Keratinocyte (primary cell): Measurements from ENCODE around the gene CARD9. TPM values are rescaled to one million over a fixed set of nuclear protein-coding genes. Genes with fewer than 3 reads are reported as not detected.

Experiments used
- DNase-seq: peaks from one replicate; pipeline ENCODE4 v3.0.0-alpha.2; 2011; ENCODE audit warnings: low read depth, missing footprints, low spot score
- FAIRE-seq: peaks from 2 replicates; lab custom pipeline; 2011; peaks lifted over from hg19 to GRCh38; lab: Jason Lieb, UNC
- H2AFZ ChIP-seq: 2 replicates; pipeline ENCODE4 v1.6.0; 2012; ENCODE audit warnings: low read length, control low read depth, inconsistent platforms; ENCODE audit not compliant: control insufficient read depth
- H3K27ac ChIP-seq: 2 replicates; pipeline ENCODE4 v1.5.1; 2011; ENCODE audit warnings: low read length; ENCODE audit not compliant: control insufficient read depth, insufficient read depth
- H3K27me3 ChIP-seq: 3 replicates; pipeline ENCODE4 v1.6.0; 2011; ENCODE audit warnings: low read length; ENCODE audit not compliant: control insufficient read depth, insufficient read depth; ENCODE audit errors: extremely low read depth
- H3K36me3 ChIP-seq, 2 experiments: 2 replicates in 1 of 2; 3 replicates in 1 of 2; pipeline ENCODE4 v1.5.1; 2011; ENCODE audit warnings: low read length in 2 of 2, mild to moderate bottlenecking in 1 of 2; ENCODE audit not compliant: control insufficient read depth in 2 of 2, insufficient read depth in 2 of 2; ENCODE audit errors: extremely low read depth in 1 of 2
- H3K4me1 ChIP-seq: 3 replicates; pipeline ENCODE4 v1.5.1; 2011; ENCODE audit warnings: low read length; ENCODE audit not compliant: control insufficient read depth, insufficient read depth; ENCODE audit errors: extremely low read depth
- H3K4me2 ChIP-seq: 3 replicates; pipeline ENCODE4 v1.6.0; 2011; ENCODE audit warnings: low read depth, low read length; ENCODE audit not compliant: control insufficient read depth, insufficient read depth; ENCODE audit errors: extremely low read depth
- H3K4me3 ChIP-seq, 3 experiments: fragments of 200-600 bp in 1 of 3; sonication (generic) in 1 of 3; 2 replicates in 2 of 3; 3 replicates in 1 of 3; pipeline ENCODE4 v1.5.1; 2011 to 2016; ENCODE audit warnings: low read length in 3 of 3, mild to moderate bottlenecking in 3 of 3, control low read depth in 2 of 3, inconsistent platforms in 1 of 3, low read depth in 1 of 3, mixed read lengths in 1 of 3, mixed run types in 1 of 3, moderate library complexity in 1 of 3; ENCODE audit not compliant: control insufficient read depth in 2 of 3, insufficient read depth in 2 of 3; ENCODE audit errors: extremely low read depth in 1 of 3
- H3K79me2 ChIP-seq: 2 replicates; pipeline ENCODE4 v1.6.0; 2012; ENCODE audit warnings: low read length; ENCODE audit not compliant: control insufficient read depth, insufficient read depth
- H3K9ac ChIP-seq: 3 replicates; pipeline ENCODE4 v1.6.0; 2011; ENCODE audit warnings: low read length; ENCODE audit not compliant: control insufficient read depth, insufficient read depth; ENCODE audit errors: extremely low read depth
- H3K9me1 ChIP-seq: 3 replicates; pipeline ENCODE4 v1.6.0; 2011; ENCODE audit warnings: low read length; ENCODE audit not compliant: control insufficient read depth, insufficient read depth; ENCODE audit errors: extremely low read depth
- H3K9me3 ChIP-seq: 2 replicates; pipeline ENCODE4 v1.5.1; 2012; ENCODE audit warnings: low read depth, low read length; ENCODE audit not compliant: control insufficient read depth
- H4K20me1 ChIP-seq: 3 replicates; pipeline ENCODE4 v1.6.0; 2011; ENCODE audit warnings: low read length; ENCODE audit not compliant: control insufficient read depth, insufficient read depth; ENCODE audit errors: extremely low read depth
- CTCF ChIP-seq, 3 experiments: IDR thresholded peaks in 1 of 3; conservative IDR thresholded peaks in 1 of 3; optimal IDR thresholded peaks in 1 of 3; 2 replicates in 2 of 3; 3 replicates in 1 of 3; pipeline versions ENCODE3 to v1.5.1; 2011; ENCODE audit warnings: low read length in 3 of 3, mild to moderate bottlenecking in 3 of 3, moderate library complexity in 2 of 3, control low read depth in 1 of 3, inconsistent platforms in 1 of 3; ENCODE audit not compliant: insufficient read depth in 2 of 3; ENCODE audit errors: extremely low read depth in 1 of 3
- EZH2 ChIP-seq: IDR thresholded peaks from one replicate; pipeline ENCODE4 v1.6.1; 2012; ENCODE audit warnings: inconsistent platforms, mild to moderate bottlenecking, low read length, moderate library complexity
- dilution Hi-C: fragments of 300-500 bp; cut with MboI; formaldehyde crosslinking; loops from one replicate; pipeline ENCODE4 v1.7.0; 2020; ENCODE audit warnings: low sequenced_read_pairs; ENCODE audit not compliant: extremely low pct_ligation_motif_present
- polyA plus RNA-seq, 5 experiments: library from polyadenylated mRNA; depleted of rRNA in 3 of 5; stranded (reverse) in 3 of 5; stranded (forward) in 1 of 5; unstranded in 1 of 5; fragments of >200 nt; gene quantifications; 1 replicate in 1 of 5; 2 replicates in 3 of 5; 3 replicates in 1 of 5; pipeline versions ENCODE4 v1.2.1 to v1.2.3, GENCODE V29; 2011 to 2012; ENCODE audit warnings: missing spikeins in 2 of 5, low read depth in 1 of 5, low replicate concordance in 1 of 5

The CARD9 gene
- polyA plus RNA-seq, 1 donor (not counting 4 experiments of a cell fraction or from before 2014, with no cell fraction given): 0.07 TPM

- Histone ChIP-seq H3K4me2 (no peak overlapping the region), H3K36me3 (peaks cover 0 to 3% of the 10 kb centered on the region in 2 experiments), H2AFZ (no peak overlapping the region), H3K27ac (no peak overlapping the region), H3K27me3 (no peaks in the 10 kb centered on the region), H3K4me3 (no peak overlapping the region), H3K4me1 (peaks cover 12% of the 10 kb centered on the region), H3K9me3 (no peaks in the 10 kb centered on the region), H4K20me1 (no peaks in the 10 kb centered on the region), H3K9ac (no peak overlapping the region), H3K79me2 (no peaks in the 10 kb centered on the region), H3K9me1 (no peaks in the 10 kb centered on the region)
- TF ChIP-seq CTCF (optimal IDR thresholded peaks at IDR 0.05 in 1 of 3, IDR thresholded peaks at IDR 0.05 in 1 of 3, conservative IDR thresholded peaks at IDR 0.05 in 1 of 3; ENCODE audit: extremely low read depth in 1 of 3, insufficient read depth in 2 of 3, low read length in 3 of 3) (no peak), EZH2 (no peak)
- no peak for FAIRE-seq
- no peak for DNase-seq
- dilution Hi-C loops: no loop called here
Observed at GRCh38 chr9:136359774-136360718, 13.4 kb downstream of the CARD9 start.

- DNase-seq (no peak), FAIRE-seq (no peak)
- no peaks in the 10 kb centered on the region for H3K9me3 ChIP-seq
- no peak overlapping the region for H2AFZ ChIP-seq
- peaks cover 0 to 3% of the 10 kb centered on the region in 2 experiments for H3K36me3 ChIP-seq
- TF ChIP-seq EZH2 (no peak), CTCF (optimal IDR thresholded peaks at IDR 0.05 in 1 of 3, IDR thresholded peaks at IDR 0.05 in 1 of 3, conservative IDR thresholded peaks at IDR 0.05 in 1 of 3; ENCODE audit: extremely low read depth in 1 of 3, insufficient read depth in 2 of 3, low read length in 3 of 3) (no peak)
- H3K27me3 ChIP-seq: no peaks in the 10 kb centered on the region
- H3K4me2 ChIP-seq: no peak overlapping the region
- no peaks in the 10 kb centered on the region for H3K79me2 ChIP-seq
- no peaks in the 10 kb centered on the region for H4K20me1 ChIP-seq
- peaks cover 9% of the 10 kb centered on the region for H3K4me1 ChIP-seq
- H3K9ac ChIP-seq: no peak overlapping the region
- H3K9me1 ChIP-seq: no peaks in the 10 kb centered on the region
- H3K4me3 ChIP-seq: no peak overlapping the region
- dilution Hi-C loops: no loop called here
- no peak overlapping the region for H3K27ac ChIP-seq
Observed at GRCh38 chr9:136358888-136359287, 14.6 kb downstream of the CARD9 start.
